Measurements from ENCODE around the gene PRPF18.

Gene PRPF18

DNA sequence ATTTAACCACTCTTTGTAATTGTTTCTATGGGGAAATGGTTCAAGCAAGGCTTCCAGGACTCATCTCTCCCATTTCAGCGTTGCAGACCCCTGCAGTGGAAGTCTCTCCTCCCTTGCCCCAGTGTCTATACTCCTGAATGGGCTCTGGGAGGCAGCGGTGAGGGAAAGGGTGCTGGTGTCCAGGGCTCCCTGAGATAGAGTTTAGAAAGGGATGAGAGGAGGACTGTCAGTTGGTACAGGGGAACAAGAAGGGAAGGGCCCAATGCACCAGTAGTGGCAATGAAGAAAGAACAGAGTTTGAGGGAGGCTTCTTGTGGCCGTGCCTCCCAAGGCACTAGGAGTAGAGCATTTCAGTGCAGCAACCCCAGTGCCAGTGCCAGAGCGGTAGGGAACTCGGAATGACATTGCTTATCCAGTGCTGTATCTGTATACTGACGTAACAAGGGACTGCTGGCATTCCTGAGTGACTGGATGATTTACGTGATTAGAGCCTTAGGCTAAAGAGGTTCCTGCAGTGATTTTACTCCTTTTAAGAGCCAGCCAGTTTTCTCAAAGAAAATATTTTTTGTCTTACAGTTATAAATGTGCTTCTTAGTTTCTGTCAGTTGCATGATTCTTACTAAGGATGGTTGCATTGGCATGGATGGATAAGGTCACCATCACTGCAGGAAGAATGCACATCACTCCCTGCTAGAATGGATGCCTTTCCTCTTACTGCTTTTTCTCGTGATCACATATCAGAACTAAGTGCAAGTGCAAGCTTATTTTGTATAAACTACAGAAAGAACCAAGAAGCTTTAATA is 28.0 kb downstream of the PRPF18 start:
- no peak for DNase-seq (ENCODE audit: low read depth)
- H3K4me3 ChIP-seq (ENCODE audit: control insufficient read depth, low read depth, low read length) = no peak overlapping the region
- TF ChIP-seq, protein P1, sequence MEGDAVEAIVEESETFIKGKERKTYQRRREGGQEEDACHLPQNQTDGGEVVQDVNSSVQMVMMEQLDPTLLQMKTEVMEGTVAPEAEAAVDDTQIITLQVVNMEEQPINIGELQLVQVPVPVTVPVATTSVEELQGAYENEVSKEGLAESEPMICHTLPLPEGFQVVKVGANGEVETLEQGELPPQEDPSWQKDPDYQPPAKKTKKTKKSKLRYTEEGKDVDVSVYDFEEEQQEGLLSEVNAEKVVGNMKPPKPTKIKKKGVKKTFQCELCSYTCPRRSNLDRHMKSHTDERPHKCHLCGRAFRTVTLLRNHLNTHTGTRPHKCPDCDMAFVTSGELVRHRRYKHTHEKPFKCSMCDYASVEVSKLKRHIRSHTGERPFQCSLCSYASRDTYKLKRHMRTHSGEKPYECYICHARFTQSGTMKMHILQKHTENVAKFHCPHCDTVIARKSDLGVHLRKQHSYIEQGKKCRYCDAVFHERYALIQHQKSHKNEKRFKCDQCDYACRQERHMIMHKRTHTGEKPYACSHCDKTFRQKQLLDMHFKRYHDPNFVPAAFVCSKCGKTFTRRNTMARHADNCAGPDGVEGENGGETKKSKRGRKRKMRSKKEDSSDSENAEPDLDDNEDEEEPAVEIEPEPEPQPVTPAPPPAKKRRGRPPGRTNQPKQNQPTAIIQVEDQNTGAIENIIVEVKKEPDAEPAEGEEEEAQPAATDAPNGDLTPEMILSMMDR (conservative IDR thresholded peaks at IDR 0.05; ENCODE audit: control insufficient read depth, insufficient read depth, low read depth, low read length) = no peak

GRCh38 chr10:13615650-13616300 is 29.0 kb downstream of the PRPF18 start:
- H3K4me3 ChIP-seq (ENCODE audit: control insufficient read depth, low read depth, low read length) = no peak overlapping the region
- TF ChIP-seq, protein P1 (conservative IDR thresholded peaks at IDR 0.05; ENCODE audit: control insufficient read depth, insufficient read depth, low read depth, low read length) = no peak
- DNase-seq (ENCODE audit: low read depth) = no peak

DNA sequence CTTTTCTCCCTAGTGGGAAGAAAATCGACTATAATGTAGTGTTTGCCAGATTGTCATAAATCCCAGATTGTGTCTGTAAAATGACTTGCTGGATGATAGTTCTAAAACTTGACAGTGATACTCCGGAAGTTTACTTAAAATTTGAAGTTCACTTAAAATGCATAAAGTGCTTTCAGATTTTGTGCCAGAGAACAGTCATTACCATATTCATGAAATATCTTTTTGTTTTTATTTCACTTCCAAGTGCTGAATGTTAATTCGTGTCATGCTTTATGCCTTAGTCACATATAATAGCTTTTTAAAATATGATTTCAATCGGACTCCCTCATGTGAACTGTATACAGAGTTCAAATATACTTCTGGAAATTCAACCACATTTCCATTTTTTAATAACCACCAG is 30.4 kb downstream of the PRPF18 start:
- H3K4me3 ChIP-seq (ENCODE audit: control insufficient read depth, low read depth, low read length) = no peak overlapping the region
- no peak for DNase-seq (ENCODE audit: low read depth)
- TF ChIP-seq, protein P1 (conservative IDR thresholded peaks at IDR 0.05; ENCODE audit: control insufficient read depth, insufficient read depth, low read depth, low read length) = no peak

DNA sequence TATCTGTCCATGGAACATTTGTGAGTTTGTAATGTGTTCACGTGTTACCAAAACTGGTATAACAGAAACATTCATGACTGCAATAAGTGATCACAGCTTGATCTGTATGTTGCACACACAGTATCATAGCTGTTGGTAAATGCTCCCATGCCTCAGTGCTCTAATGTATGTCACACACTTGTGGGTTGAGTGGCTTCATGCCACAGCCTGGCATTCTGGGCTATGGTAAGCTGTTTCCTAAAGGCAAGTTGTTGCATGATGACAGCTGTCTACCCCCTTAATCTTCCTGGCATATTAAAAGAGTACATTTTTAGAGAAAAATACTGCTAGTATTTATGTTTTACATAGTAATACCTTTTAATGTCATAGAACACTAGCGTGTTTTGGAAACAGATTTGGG is 35.2 kb downstream of the PRPF18 start:
- H3K4me3 ChIP-seq (ENCODE audit: control insufficient read depth, low read depth, low read length) = no peak overlapping the region
- no peak for DNase-seq (ENCODE audit: low read depth)
- TF ChIP-seq, protein P1 (conservative IDR thresholded peaks at IDR 0.05; ENCODE audit: control insufficient read depth, insufficient read depth, low read depth, low read length) = no peak

DNA sequence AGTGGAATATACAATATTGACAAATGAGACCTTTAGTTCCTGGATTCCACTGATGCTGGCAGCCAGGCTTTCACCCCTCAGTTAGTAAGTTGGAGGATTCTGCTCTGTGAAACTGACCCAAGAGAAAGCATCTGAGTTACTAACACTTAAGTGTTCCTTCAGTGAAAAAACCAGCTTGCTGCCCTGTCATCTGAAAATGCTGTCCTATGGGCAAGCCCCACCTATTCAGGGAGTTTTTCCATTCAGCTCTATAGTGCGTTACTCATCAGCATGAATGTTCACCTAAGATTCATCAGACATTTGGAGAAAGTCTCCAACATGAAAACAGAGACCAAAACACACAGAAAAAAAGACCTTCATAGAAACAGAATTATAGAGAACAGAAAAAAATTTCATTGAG is 37.9 kb downstream of the PRPF18 start:
- TF ChIP-seq, protein P1 (conservative IDR thresholded peaks at IDR 0.05; ENCODE audit: control insufficient read depth, insufficient read depth, low read depth, low read length) = no peak
- DNase-seq (ENCODE audit: low read depth) = no peak
- no peak overlapping the region for H3K4me3 ChIP-seq (ENCODE audit: control insufficient read depth, low read depth, low read length)

DNA sequence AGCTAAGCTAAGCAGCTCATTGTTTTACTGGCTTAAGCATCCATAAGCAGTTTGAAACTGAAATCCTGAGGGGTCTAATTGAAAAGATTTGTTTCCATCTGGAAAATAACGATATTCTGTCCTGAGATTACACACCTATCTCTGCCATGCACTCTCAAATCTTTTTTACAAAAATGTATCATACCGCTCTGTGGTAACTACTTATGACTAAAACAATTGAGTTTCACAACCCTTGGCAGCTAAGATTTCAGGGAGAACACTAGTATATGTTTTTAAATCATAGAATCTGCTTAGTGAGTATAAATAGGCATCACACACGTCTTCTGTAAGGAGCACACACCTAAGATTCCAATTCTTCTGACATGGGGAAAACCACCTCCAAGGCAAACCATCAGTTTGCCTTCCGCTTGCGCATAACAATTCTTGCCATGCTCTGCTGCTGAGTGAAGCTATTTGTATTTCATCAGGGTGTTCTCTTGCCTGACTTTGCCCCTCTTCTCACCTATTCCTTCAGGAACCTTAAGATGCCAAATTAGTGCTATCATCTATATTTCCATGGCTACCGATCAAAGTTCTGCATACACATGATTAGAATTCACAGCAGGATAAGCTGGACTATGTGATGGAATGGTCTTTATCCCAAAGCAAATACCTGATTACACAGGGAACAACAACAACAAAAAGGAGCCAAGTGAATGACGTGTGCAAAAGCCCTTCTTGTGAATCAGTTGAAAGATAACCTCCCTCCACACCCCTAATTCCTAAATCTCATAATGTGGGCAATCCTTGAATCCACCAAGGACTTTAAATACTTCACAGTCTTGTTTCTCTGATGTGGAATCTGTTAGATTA is 40.9 kb downstream of the PRPF18 start:
- DNase-seq (ENCODE audit: low read depth) = peak; percentile 16
- no peak overlapping the region for H3K4me3 ChIP-seq (ENCODE audit: control insufficient read depth, low read depth, low read length)
- TF ChIP-seq, protein P1 (conservative IDR thresholded peaks at IDR 0.05; ENCODE audit: control insufficient read depth, insufficient read depth, low read depth, low read length) = no peak
